ENCODE data around the gene HOMEZ.
"Not testable (repeated sequence)": the region's sequence is repeated elsewhere in the genome, so short reads cannot be mapped to it uniquely, and the experiment has no call there.

HOMEZ gene

GRCh38 chr14:23286020-23286901 lies at the start of gene HOMEZ:
Gene HOMEZ (minus strand): TSS chr14:23286132. CDS start chr14:23285952, 180 bp downstream.
- peak; percentile 83 for DNase-seq (ENCODE audit: low read depth)

- DNase-seq (ENCODE audit: low read depth): no peak
Measured at GRCh38 chr14:23335623-23336022, 49.7 kb upstream of the HOMEZ start.

- DNase-seq (ENCODE audit: low read depth): peak; percentile 34
Measured at GRCh38 chr14:23327947-23328744, 42.2 kb upstream of the HOMEZ start.

- no peak for DNase-seq (ENCODE audit: low read depth)
Measured at GRCh38 chr14:23326491-23327332, 40.8 kb upstream of the HOMEZ start.

- DNase-seq (ENCODE audit: low read depth): not testable (repeated sequence)
Measured at GRCh38 chr14:23325746-23326145, 39.8 kb upstream of the HOMEZ start.

GRCh38 chr14:23324993-23325392 lies 39.1 kb upstream of the HOMEZ start:
- no peak for DNase-seq (ENCODE audit: low read depth)

- DNase-seq (ENCODE audit: low read depth): no peak
Measured at GRCh38 chr14:23324455-23324846, 38.5 kb upstream of the HOMEZ start.

- no peak for DNase-seq (ENCODE audit: low read depth)
Measured at GRCh38 chr14:23323838-23324454, 38.0 kb upstream of the HOMEZ start.

GRCh38 chr14:23322568-23323517 lies 36.9 kb upstream of the HOMEZ start:
- no peak for DNase-seq (ENCODE audit: low read depth)

GRCh38 chr14:23321572-23322547 lies 35.9 kb upstream of the HOMEZ start:
- no peak for DNase-seq (ENCODE audit: low read depth)

- DNase-seq (ENCODE audit: low read depth): peak; percentile 98
Measured at GRCh38 chr14:23320584-23321571, 34.9 kb upstream of the HOMEZ start, which contains the start of gene PABPN1. Gene PABPN1 (plus strand): TSS chr14:23321457. CDS start chr14:23321470, 13 bp downstream.

- DNase-seq (ENCODE audit: low read depth): no peak
Measured at GRCh38 chr14:23319746-23320583, 34.0 kb upstream of the HOMEZ start.

- DNase-seq (ENCODE audit: low read depth): no peak
Measured at GRCh38 chr14:23316300-23316699, 30.4 kb upstream of the HOMEZ start.

GRCh38 chr14:23310546-23310945 lies 24.6 kb upstream of the HOMEZ start:
- no peak for DNase-seq (ENCODE audit: low read depth)

- DNase-seq (ENCODE audit: low read depth): no peak
Measured at GRCh38 chr14:23308721-23309445, 23.0 kb upstream of the HOMEZ start.
